HL-60 (cell line): Measurements from ENCODE around the gene MAPKAPK3.

ENCODE experiments used
- GABPA ChIP-seq: IDR thresholded peaks from 2 replicates; pipeline ENCODE4 v1.6.1; 2012; ENCODE audit warnings: low read depth
- TF ChIP-seq, protein P1 (sequence below): IDR thresholded peaks from one replicate; pipeline ENCODE4 v1.5.1; 2011; ENCODE audit warnings: low read length, control low read depth, inconsistent platforms; ENCODE audit not compliant: insufficient read depth

DNA sequence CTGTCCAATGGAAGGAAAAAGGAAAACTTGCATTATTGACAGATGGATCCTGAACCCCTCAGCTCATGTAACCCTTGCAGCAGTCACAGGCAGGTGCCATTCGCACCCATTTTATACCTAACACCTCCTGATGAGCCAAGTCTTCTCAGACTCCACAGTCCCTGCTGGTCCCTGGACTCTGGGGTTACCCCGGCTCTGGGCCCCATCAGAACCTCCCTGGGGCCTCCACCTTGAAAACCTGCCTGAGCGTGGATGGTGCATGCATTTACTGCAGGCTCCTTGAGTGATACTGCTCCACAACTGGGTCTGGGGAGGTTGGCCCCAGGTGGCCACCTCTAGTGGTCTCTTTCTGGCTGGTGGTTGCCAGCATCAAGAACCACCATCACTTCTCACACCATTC lies 41.9 kb downstream of the MAPKAPK3 start:
- TF ChIP-seq, protein P1, sequence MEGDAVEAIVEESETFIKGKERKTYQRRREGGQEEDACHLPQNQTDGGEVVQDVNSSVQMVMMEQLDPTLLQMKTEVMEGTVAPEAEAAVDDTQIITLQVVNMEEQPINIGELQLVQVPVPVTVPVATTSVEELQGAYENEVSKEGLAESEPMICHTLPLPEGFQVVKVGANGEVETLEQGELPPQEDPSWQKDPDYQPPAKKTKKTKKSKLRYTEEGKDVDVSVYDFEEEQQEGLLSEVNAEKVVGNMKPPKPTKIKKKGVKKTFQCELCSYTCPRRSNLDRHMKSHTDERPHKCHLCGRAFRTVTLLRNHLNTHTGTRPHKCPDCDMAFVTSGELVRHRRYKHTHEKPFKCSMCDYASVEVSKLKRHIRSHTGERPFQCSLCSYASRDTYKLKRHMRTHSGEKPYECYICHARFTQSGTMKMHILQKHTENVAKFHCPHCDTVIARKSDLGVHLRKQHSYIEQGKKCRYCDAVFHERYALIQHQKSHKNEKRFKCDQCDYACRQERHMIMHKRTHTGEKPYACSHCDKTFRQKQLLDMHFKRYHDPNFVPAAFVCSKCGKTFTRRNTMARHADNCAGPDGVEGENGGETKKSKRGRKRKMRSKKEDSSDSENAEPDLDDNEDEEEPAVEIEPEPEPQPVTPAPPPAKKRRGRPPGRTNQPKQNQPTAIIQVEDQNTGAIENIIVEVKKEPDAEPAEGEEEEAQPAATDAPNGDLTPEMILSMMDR, result no peak
- no peak for TF ChIP-seq GABPA
